Stimulated activated CD8-positive, alpha-beta memory T cell treated with anti-CD3 and anti-CD28 coated beads, Interleukin-15, amount 100 ng/mL, for 48 hours (primary cell): ENCODE results near the gene ZRANB2.

ENCODE experiments used
- DNase-seq, 2 donors: peaks; one replicate each; pipeline ENCODE4 v3.0.0-alpha.2; 2020; ENCODE audit warnings: low read depth in 2 of 2

ZRANB2 gene

GRCh38 chr1:71068325-71069240 is 12.3 kb downstream of the ZRANB2 start:
- no peak for DNase-seq

- no peak for DNase-seq
These were observed 26.0 kb downstream of the ZRANB2 start for GRCh38 chr1:71054791-71055190.

GRCh38 chr1:71054281-71054731 is 26.5 kb downstream of the ZRANB2 start:
- no peak for DNase-seq

- no peak for DNase-seq
These were observed 27.1 kb downstream of the ZRANB2 start for GRCh38 chr1:71053758-71054157.

GRCh38 chr1:71053146-71053545 is 27.7 kb downstream of the ZRANB2 start:
- DNase-seq, result no peak

GRCh38 chr1:71049951-71050598 is 30.8 kb downstream of the ZRANB2 start:
- DNase-seq, result no peak

- DNase-seq, result peak in 1 of 2 donors; percentile 36
These were observed 32.9 kb downstream of the ZRANB2 start, which contains the start of gene PTGER3 for GRCh38 chr1:71047635-71048607. Gene PTGER3, minus strand, starts transcription at chr1:71047816. Its CDS starts 239 bp downstream, at chr1:71047577.

GRCh38 chr1:71046891-71047634 is 33.8 kb downstream of the ZRANB2 start:
- DNase-seq, result no peak

- no peak for DNase-seq
These were observed 35.3 kb downstream of the ZRANB2 start for GRCh38 chr1:71045463-71046028.

GRCh38 chr1:71044833-71045232 is 36.0 kb downstream of the ZRANB2 start:
- DNase-seq, result no peak

- no peak for DNase-seq
These were observed 37.8 kb downstream of the ZRANB2 start for GRCh38 chr1:71043065-71043464.

- DNase-seq, result no peak
These were observed 39.0 kb downstream of the ZRANB2 start for GRCh38 chr1:71041806-71042205.

GRCh38 chr1:71039661-71040262 is 41.1 kb downstream of the ZRANB2 start:
- no peak for DNase-seq

- no peak for DNase-seq
These were observed 41.9 kb downstream of the ZRANB2 start for GRCh38 chr1:71038942-71039341.

- no peak for DNase-seq
These were observed 42.8 kb downstream of the ZRANB2 start for GRCh38 chr1:71037829-71038620.

- DNase-seq, result no peak
These were observed 43.8 kb downstream of the ZRANB2 start for GRCh38 chr1:71037066-71037465.

GRCh38 chr1:71033136-71033535 is 47.7 kb downstream of the ZRANB2 start:
- no peak for DNase-seq

- DNase-seq, result no peak
These were observed 49.4 kb downstream of the ZRANB2 start for GRCh38 chr1:71031426-71031825.

- no peak for DNase-seq
These were observed 50.8 kb downstream of the ZRANB2 start for GRCh38 chr1:71030026-71030425.
